HG03575 (cell line): ENCODE results near the gene MS4A4A.
"Not testable (repeated sequence)": the region's sequence is repeated elsewhere in the genome, so short reads cannot be mapped to it uniquely, and the experiment has no call there.

ENCODE experiments used
- ATAC-seq: cut with Tn5 transposase; IDR thresholded peaks from one replicate; pipeline ENCODE4 v1.9.1; 2021; ENCODE audit not compliant: unreplicated experiment, insufficient number of reproducible peaks, low FRiP score; ENCODE audit errors: extremely low read depth

Gene MS4A4A

GRCh38 chr11:60292145-60292544, 11.7 kb downstream of the MS4A4A start:
- no peak for ATAC-seq

DNA sequence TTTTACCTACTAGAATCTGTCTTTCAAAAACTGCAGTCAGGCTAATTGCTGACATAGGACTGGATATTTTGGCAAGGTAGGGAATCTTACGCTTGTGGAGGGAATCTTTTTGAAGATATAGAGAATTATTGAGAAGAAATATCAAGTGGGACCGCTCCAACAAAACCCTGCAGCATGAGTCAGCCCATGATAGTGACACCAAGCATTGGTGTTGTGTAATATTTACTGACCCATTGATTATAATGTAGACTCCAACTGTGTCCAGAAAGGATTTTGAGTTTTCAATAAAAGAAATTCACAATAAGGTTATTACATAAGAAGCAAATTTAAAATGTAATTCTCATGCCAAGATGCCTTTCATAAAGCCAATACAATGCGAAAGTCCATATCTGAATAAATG, 20.7 kb downstream of the MS4A4A start:
- no peak for ATAC-seq

DNA sequence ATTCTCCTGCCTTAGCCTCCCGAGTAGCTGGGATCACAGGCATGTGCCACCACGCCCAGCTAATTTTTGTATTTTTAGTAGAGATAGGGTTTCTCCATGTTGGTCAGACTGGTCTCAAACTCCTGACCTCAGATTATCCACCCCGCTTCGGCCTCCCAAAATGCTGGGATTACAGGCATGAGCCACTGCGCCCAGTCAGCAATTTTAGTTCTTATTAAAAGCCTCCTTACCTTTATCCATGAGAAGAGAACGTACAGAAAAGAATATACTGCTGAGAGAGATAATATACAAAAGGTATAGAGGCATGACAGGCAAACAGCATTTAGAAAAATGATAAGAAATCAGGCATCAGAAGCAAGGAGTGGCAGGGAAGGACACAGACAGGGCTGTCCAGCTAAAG, 21.4 kb downstream of the MS4A4A start:
- ATAC-seq = not testable (repeated sequence)

GRCh38 chr11:60303661-60304060, 23.2 kb downstream of the MS4A4A start:
- ATAC-seq = no peak

GRCh38 chr11:60305906-60306619, 25.6 kb downstream of the MS4A4A start:
- ATAC-seq = no peak

GRCh38 chr11:60307507-60308195, 27.2 kb downstream of the MS4A4A start:
- no peak for ATAC-seq

DNA sequence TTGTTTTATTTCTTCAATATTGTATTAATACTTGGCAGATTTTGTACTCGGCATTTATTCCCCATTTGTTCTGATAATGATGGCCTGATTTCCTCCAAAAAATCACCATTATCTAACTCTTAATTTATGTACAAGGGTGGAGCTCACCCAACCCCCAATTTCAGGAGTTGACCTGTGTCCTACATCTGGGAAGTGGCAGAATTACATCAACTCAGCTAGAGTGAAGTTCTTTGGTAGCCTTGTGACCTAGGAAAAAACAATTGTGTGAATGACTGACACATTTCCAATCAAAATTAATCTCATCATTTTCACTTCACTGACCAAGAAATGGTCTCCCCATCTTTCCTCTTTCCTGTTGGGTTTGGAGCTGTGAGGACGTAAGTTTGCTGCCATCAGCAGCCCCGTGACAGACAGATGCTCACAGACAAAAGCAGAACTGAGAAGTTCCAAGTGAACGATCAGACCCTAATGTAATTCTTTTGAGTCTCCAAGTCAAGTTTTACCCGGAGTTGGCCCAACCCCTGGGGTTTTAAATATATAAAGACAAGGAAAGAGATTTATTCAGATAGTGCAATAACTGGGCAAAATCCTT, 30.0 kb downstream of the MS4A4A start:
- no peak for ATAC-seq

DNA sequence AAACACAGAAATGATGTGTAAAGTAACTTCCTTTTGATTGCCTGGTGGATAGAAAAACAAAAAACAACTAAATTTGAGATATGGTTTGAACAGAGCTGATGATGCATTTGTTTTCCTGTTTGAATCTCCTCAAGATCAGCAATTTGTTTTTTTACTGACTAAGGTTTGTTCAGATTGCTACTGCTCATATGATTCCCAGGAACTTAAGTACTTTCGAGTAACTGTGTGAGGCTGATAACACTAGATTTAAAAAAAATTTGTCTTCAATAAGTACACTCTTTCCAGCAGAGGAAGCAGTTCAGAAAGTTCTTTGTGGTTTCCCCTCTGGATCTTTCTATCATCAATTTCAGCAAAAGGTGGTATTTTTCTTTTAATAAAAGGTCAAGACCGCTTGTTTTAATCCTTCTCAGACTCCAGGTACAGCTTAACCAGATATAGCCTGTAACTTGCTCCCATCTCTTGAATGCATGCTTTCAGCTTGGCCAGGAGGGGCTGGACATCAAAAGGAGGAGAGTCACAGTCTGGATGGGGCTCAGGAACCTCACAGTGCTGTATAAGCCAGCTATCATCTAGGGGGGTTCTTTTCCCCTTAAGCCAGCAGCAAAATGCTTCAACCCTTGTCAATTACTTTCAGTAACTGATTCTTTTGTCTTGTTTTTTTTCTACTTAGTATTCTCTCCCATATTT, 34.3 kb downstream of the MS4A4A start:
- ATAC-seq = no peak

GRCh38 chr11:60315871-60316270, 35.4 kb downstream of the MS4A4A start:
- no peak for ATAC-seq

DNA sequence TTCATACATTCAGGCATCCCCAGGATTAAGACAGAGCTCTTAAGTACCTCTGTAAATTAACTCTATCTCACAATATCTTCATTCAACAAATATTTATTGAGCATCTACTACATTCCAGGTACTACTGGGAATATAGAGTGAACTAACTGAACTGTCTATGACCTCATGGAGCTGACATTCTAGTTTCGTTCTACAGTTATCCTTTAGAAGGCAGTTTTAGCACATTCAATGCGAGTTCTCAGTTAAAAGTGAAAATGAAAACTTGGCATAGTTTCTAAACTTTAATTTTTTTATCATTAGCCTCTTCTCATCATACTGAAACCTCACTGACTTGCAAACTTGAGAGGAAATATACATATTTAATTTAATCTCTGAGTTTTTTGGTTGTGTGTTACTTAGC, 35.9 kb downstream of the MS4A4A start:
- no peak for ATAC-seq

GRCh38 chr11:60318726-60319125, 38.3 kb downstream of the MS4A4A start:
- ATAC-seq = no peak

DNA sequence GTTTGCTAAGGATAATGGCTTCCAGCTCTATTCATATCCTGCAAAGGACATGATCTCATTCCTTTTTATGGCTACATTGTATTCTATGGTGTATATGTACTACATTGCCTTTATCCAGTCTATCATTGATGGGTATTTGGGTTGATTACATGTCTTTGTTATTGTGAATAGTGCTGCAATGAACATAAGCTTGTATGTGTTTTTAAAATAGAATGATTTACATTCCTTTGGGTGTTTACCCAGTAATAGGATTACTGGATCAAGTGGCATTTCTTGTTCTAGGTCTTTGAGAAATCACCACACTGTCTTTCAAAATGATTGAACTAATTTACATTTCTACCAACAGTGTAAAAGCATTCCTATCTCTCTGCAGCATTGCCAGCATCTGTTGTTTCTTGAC, 40.6 kb downstream of the MS4A4A start:
- no peak for ATAC-seq

DNA sequence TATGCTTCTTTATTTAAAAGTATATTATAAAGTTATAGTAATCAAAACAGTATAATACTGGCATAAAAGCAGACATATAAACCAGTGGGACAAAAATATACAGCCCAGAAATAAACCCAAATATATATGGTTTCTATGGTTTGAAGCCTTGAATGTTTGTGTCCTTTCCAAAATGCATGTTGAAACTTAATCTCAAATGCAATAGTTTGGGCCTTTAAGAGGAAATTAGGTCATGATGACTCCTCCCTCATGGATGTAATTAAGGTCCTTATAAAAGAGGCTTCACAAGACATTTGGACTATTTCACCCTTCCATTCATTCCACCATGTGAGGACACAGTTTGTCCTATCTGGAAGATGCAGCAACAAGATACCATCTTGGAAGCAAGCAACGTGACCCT, 46.5 kb downstream of the MS4A4A start, which contains the start of gene MS4A6E:
TSS of gene MS4A6E (plus strand) at position 301 of the 400 bp plus-strand sequence. CDS start 7,641 bp downstream, outside the sequence.
- no peak for ATAC-seq

- no peak for ATAC-seq
Measured at GRCh38 chr11:60328460-60328859, 48.0 kb downstream of the MS4A4A start.

DNA sequence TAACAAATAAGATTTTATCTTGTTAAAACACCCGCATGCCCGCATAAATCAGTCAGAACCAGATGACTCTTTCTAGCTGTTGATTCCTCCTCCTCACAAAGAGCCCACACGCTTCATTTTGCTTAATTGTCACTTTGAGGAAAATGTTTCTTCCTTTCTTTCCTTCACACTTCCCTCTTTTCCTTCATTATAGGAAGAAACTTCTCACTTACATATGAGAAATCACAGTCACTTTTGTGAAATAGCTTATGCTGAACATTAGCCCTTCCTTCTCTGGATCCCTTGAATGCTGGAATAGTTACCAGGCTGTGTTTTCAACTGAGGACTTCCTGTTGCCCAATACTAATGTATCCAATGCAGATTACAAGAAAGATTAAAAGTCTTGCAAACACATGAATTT, 52.4 kb downstream of the MS4A4A start:
- no peak for ATAC-seq

GRCh38 chr11:60334005-60334620, 53.6 kb downstream of the MS4A4A start:
- ATAC-seq = no peak

GRCh38 chr11:60336767-60337391, 56.4 kb downstream of the MS4A4A start:
- ATAC-seq = no peak

DNA sequence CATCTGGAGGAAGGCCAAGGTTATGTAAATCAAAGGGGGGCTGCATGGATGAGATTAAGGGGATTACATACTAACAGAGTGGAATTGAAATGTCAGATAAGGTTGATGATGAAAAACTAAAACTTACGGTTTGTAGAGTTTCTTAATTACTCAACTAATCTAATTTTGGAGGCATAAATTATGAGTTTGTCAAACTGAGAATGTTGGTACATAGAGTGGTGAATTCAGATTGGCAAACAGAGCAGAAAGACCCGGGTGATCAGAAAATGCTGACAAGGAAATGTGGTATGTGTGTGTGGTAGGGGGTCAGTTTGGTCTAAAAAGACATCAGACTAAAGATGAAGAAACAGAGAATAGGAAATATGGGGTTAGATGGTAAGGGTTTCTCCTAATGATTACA, 57.6 kb downstream of the MS4A4A start:
- ATAC-seq = no peak

DNA sequence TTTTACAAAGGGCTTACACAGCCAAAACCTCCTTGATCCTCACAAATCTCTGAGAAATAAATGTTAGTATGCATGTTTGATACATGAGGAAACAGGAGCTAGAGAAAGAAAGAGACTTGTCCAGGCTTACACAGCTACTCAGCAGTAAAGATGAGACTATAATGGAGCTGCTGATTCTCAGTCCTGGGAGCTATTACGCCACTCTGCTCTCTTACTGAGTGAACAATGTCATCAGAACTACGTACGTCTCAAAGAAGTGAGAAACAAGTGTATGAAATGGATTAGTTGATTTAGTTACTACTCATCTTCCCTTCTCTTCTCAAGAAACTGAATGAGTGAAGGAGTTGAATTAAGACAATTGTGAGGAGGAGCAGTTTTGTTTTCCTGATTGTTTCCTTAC, 58.9 kb downstream of the MS4A4A start:
- no peak for ATAC-seq
